Fibroblast of lung (primary cell): ENCODE measurements around the gene DMBX1. TPM values are rescaled to one million over a fixed set of nuclear protein-coding genes. Genes with fewer than 3 reads are reported as not detected.

ENCODE experiments used
- DNase-seq, 2 donors: peaks; one replicate each; pipeline versions ENCODE4 v3.0.0 to v3.0.0-alpha.2; 2010; ENCODE audit warnings: low read depth in 2 of 2
- H2AFZ ChIP-seq: 2 replicates; pipeline ENCODE4 v1.5.1; 2012; ENCODE audit warnings: low read length, control low read depth, inconsistent platforms
- H3K27ac ChIP-seq: 2 replicates; pipeline ENCODE4 v1.5.1; 2011; ENCODE audit warnings: low read length, control low read depth; ENCODE audit not compliant: insufficient read depth
- H3K27me3 ChIP-seq: 2 replicates; pipeline ENCODE4 v1.5.1; 2011; ENCODE audit warnings: mild to moderate bottlenecking, low read length; ENCODE audit not compliant: control insufficient read depth, insufficient read depth
- H3K36me3 ChIP-seq: 2 replicates; pipeline ENCODE4 v1.5.1; 2011; ENCODE audit warnings: low read length; ENCODE audit not compliant: control insufficient read depth, insufficient read depth
- H3K4me1 ChIP-seq: 2 replicates; pipeline ENCODE4 v1.5.1; 2011; ENCODE audit warnings: low read length; ENCODE audit not compliant: control insufficient read depth, insufficient read depth; ENCODE audit errors: extremely low read depth
- H3K4me2 ChIP-seq: 2 replicates; pipeline ENCODE4 v1.5.1; 2011; ENCODE audit warnings: low read length, control low read depth; ENCODE audit not compliant: insufficient read depth; ENCODE audit errors: extremely low read depth
- H3K4me3 ChIP-seq, 4 experiments: fragments of 200-600 bp in 1 of 4; sonication (generic) in 1 of 4; replicated peaks in 1 of 4; 2 replicates each; pipeline ENCODE4 v1.5.1; 2011 to 2016; ENCODE audit warnings: low read length in 4 of 4, low read depth in 3 of 4, mild to moderate bottlenecking in 3 of 4, control low read depth in 2 of 4, inconsistent platforms in 1 of 4, mixed read lengths in 1 of 4; ENCODE audit not compliant: insufficient read depth in 1 of 4; ENCODE audit errors: control extremely low read depth in 1 of 4
- H3K79me2 ChIP-seq: 2 replicates; pipeline ENCODE4 v1.5.1; 2012; ENCODE audit warnings: mild to moderate bottlenecking, low read length, inconsistent platforms; ENCODE audit not compliant: control insufficient read depth, insufficient read depth
- H3K9ac ChIP-seq: 2 replicates; pipeline ENCODE4 v1.5.1; 2011; ENCODE audit warnings: mild to moderate bottlenecking, low read length, control low read depth; ENCODE audit not compliant: insufficient read depth
- H3K9me3 ChIP-seq: 2 replicates; pipeline ENCODE4 v1.5.1; 2012; ENCODE audit warnings: low read depth, low read length; ENCODE audit not compliant: control insufficient read depth, insufficient read depth
- H4K20me1 ChIP-seq: 2 replicates; pipeline ENCODE4 v1.5.1; 2011; ENCODE audit warnings: low read length; ENCODE audit not compliant: control insufficient read depth, insufficient read depth; ENCODE audit errors: extremely low read depth
- CTCF ChIP-seq, 2 donors: IDR thresholded peaks in 1 of 2; conservative IDR thresholded peaks in 1 of 2; 1 replicate in 1 of 2; 2 replicates in 1 of 2; pipeline ENCODE4 v1.5.1; 2011 to 2012; ENCODE audit warnings: low read length in 2 of 2, control low read depth in 1 of 2, inconsistent platforms in 1 of 2, low read depth in 1 of 2, mild to moderate bottlenecking in 1 of 2
- EZH2 ChIP-seq: IDR thresholded peaks from 2 replicates; pipeline ENCODE4 v1.5.1; 2012; ENCODE audit warnings: low read length, control low read depth, mild to moderate bottlenecking; ENCODE audit errors: missing control alignments
- polyA plus RNA-seq, 2 donors: library from polyadenylated mRNA; depleted of rRNA in 1 of 2; stranded (reverse) in 1 of 2; unstranded in 1 of 2; fragments of >200 nt; gene quantifications; 2 replicates each; pipeline ENCODE4 v1.2.1, GENCODE V29; 2011 to 2012; ENCODE audit warnings: missing spikeins in 1 of 2
- total RNA-seq: library from RNA; depleted of rRNA; stranded (reverse); fragments of >200 nt; gene quantifications from 2 replicates; pipeline ENCODE4 v1.2.1, GENCODE V29; 2014

Gene DMBX1
- total and polyA plus RNA-seq, 2 donors (not counting 1 experiment from before 2014, with no cell fraction given), result not detected

GRCh38 chr1:46503421-46503820 lies 13.8 kb downstream of the DMBX1 start:
- DNase-seq, result no peak
- Histone ChIP-seq H3K79me2 (no peaks in the 10 kb centered on the region), H3K9me3 (no peaks in the 10 kb centered on the region), H3K27ac (no peak overlapping the region), H3K4me1 (no peaks in the 10 kb centered on the region), H3K36me3 (no peaks in the 10 kb centered on the region), H2AFZ (no peak overlapping the region), H4K20me1 (peaks cover 1% of the 10 kb centered on the region), H3K27me3 (peaks cover 12% of the 10 kb centered on the region), H3K9ac (no peak overlapping the region), H3K4me3 (no peak overlapping the region), H3K4me2 (no peak overlapping the region)
- TF ChIP-seq CTCF (conservative IDR thresholded peaks at IDR 0.05 in 1 of 2, IDR thresholded peaks at IDR 0.05 in 1 of 2; ENCODE audit: low read depth in 1 of 2, low read length in 2 of 2), result no peak
- TF ChIP-seq EZH2, result no peak

- no peak overlapping the region for H3K27ac ChIP-seq
- H3K4me3 ChIP-seq, result no peak overlapping the region
- no peak for DNase-seq
- no peaks in the 10 kb centered on the region for H3K79me2 ChIP-seq
- no peak overlapping the region for H2AFZ ChIP-seq
- H3K4me1 ChIP-seq, result no peaks in the 10 kb centered on the region
- H3K27me3 ChIP-seq, result peaks cover 12% of the 10 kb centered on the region
- H3K4me2 ChIP-seq, result no peak overlapping the region
- H3K9ac ChIP-seq, result no peak overlapping the region
- H4K20me1 ChIP-seq, result no peaks in the 10 kb centered on the region
- TF ChIP-seq CTCF (conservative IDR thresholded peaks at IDR 0.05 in 1 of 2, IDR thresholded peaks at IDR 0.05 in 1 of 2; ENCODE audit: low read depth in 1 of 2, low read length in 2 of 2) (no peak), EZH2 (no peak)
- no peaks in the 10 kb centered on the region for H3K36me3 ChIP-seq
- no peaks in the 10 kb centered on the region for H3K9me3 ChIP-seq
Observed at GRCh38 chr1:46506470-46507219, 17.0 kb downstream of the DMBX1 start.

- DNase-seq, result peak in 1 of 2 donors; percentile 33
- Histone ChIP-seq H3K4me1 (no peaks in the 10 kb centered on the region), H3K9me3 (no peaks in the 10 kb centered on the region), H3K27ac (no peak overlapping the region), H3K79me2 (no peaks in the 10 kb centered on the region), H3K27me3 (peaks cover 4% of the 10 kb centered on the region), H3K36me3 (no peaks in the 10 kb centered on the region), H3K4me3 (no peak overlapping the region), H3K9ac (no peak overlapping the region), H3K4me2 (no peak overlapping the region), H2AFZ (no peak overlapping the region), H4K20me1 (no peaks in the 10 kb centered on the region)
- no peak for TF ChIP-seq CTCF (conservative IDR thresholded peaks at IDR 0.05 in 1 of 2, IDR thresholded peaks at IDR 0.05 in 1 of 2; ENCODE audit: low read depth in 1 of 2, low read length in 2 of 2)
- no peak for TF ChIP-seq EZH2
Observed at GRCh38 chr1:46508757-46509156, 19.1 kb downstream of the DMBX1 start.
